ENCODE results near the gene SGCD.

SGCD gene

DNA sequence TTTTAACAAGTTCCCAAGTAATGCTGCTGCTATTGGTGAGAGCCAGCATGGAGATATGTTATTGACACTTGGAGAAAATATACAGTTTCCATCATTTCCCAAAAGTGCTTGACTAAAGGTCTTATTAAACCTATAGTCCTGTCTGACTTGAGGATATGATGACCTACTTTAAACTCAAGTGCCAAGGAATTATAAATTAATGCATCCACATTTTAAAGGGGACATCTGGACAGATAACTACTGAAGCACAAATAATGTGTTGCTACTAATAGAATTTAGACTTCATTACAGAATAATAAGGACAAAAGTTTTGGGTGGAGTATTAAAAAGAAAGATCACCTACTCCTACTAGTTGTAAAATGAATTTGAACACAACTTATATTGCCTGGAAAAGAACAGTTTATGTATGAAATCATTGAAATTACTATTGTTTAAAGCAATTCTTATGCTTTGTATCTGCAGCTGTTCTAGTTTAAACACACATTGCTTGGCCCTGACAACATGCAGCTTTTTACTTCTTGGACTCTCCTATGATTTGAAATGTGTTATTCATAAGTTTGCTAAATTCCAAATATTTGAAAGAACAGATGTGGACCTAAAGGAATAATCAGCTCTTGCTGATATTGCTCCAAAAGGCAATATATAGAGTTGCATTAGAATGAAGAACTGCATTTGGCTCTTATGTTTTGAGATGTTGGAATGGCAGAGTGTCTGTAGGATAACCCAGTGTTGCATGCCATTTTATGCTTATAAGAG, 73.4 kb downstream of the SGCD start:
- no peak for TF ChIP-seq ZFX (IDR thresholded peaks at IDR 0.05)
- TF ChIP-seq, protein P1, sequence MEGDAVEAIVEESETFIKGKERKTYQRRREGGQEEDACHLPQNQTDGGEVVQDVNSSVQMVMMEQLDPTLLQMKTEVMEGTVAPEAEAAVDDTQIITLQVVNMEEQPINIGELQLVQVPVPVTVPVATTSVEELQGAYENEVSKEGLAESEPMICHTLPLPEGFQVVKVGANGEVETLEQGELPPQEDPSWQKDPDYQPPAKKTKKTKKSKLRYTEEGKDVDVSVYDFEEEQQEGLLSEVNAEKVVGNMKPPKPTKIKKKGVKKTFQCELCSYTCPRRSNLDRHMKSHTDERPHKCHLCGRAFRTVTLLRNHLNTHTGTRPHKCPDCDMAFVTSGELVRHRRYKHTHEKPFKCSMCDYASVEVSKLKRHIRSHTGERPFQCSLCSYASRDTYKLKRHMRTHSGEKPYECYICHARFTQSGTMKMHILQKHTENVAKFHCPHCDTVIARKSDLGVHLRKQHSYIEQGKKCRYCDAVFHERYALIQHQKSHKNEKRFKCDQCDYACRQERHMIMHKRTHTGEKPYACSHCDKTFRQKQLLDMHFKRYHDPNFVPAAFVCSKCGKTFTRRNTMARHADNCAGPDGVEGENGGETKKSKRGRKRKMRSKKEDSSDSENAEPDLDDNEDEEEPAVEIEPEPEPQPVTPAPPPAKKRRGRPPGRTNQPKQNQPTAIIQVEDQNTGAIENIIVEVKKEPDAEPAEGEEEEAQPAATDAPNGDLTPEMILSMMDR (conservative IDR thresholded peaks at IDR 0.05) = no peak

DNA sequence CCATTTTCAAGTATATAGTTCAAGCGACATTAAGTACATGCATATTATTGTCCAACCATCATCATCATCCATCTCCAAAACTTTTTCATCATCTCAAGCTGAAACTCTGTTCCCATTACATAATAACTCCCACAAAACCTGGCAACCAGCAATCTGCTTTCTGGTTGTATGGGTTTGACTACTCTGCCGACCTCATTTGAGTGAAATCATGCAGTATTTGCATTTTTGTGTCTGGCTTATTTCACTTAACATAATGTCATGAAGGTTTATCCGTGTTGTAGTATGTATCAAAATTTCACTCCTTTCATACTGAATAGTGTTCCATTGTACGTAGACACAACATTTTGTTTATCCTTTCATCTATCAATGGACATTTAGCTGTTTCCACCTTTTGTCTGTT, 74.8 kb downstream of the SGCD start:
- TF ChIP-seq, protein P1 (conservative IDR thresholded peaks at IDR 0.05) = no peak
- TF ChIP-seq ZFX (IDR thresholded peaks at IDR 0.05) = no peak
- H3K27ac ChIP-seq = no peak overlapping the region

More for the DNA sequence above, 73.4 kb downstream of the SGCD start:
- H3K27ac ChIP-seq = no peak overlapping the region

DNA sequence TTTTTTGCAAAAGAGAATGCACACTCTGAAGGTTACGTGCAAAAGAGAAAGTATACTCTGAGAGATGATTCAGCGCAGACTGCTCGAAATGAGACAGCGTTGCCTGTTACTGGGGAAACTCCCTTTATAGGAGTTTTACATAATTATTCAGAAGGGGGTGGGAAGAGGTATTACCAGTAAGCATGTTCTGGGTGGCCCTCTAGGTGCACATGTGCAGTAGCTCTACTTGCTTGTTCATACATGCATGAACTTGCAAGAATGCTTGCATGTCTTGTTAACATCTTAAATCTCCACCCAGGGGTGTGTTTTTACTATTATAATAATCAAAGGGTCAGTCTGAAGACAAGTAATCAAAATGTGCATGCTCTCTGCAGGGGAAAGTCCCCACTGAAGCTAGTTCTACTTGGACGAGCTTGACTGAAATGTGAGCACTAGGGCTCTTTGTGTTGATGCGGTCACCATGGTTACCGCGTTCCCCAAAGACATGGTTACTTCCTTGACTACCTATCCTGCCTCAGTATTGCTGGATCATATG, 75.5 kb downstream of the SGCD start:
- H3K27ac ChIP-seq = no peak overlapping the region
- TF ChIP-seq ZFX (IDR thresholded peaks at IDR 0.05) = no peak
- TF ChIP-seq, protein P1 (conservative IDR thresholded peaks at IDR 0.05) = no peak

DNA sequence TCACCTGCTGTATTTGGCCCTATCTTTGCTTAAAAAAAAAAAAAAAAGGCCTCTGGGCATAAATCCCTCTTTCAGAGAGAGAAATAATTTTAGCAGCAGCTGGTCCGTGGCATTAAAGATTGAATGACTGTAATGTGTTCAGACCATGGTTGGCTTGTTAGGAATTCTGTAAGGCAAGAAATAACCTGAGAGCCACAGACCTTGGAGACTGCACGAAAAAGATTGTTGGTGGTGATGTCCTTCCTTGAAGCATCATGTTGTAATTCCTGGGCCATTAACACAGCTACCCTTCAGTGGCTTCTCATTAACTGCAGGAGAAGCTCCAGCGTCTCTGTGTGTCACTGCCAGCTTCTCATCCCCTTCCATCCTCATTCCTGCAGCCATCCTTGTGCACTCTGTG, 79.0 kb downstream of the SGCD start:
- no peak for TF ChIP-seq ZFX (IDR thresholded peaks at IDR 0.05)
- no peak overlapping the region for H3K27ac ChIP-seq

DNA sequence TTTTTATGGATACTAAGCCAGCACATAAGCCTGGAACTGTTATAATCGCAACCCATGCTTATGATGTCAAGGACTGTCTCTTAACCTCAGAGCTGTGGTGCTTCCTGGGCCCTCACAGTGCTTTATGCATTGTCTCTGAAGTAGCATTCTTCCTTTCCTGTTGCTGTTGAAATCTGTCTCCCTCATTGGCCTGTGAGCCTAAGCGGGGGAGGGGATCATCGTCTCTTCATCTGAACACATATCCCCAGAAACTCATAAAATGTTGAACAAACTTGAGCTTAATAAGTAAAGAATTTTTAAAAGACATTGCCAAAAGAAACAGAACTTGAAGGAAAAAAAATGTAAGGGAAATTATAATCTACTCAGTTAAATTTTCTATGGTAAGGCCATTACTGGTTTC, 80.3 kb downstream of the SGCD start:
- H3K27ac ChIP-seq = no peak overlapping the region
- TF ChIP-seq, protein P1 (conservative IDR thresholded peaks at IDR 0.05) = no peak
- TF ChIP-seq ZFX (IDR thresholded peaks at IDR 0.05) = no peak

DNA sequence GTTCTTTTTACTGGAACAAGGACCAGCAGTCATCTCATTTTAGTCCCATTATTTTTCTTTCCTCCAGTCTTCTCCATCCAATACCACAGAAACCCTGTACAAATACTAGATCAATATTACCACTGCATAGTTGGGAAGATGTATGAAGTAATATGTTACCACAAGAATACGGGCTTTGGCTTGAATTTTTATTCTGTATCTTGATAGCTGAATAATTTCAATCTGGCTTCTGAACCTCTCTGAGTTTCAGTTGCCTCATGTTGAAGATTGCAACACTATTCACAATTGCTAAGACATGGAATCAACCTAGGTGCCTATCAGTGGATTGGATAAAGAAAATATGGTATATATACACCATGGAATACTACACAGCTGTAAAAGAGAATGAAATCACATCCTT, 82.9 kb downstream of the SGCD start:
- no peak for TF ChIP-seq ZFX (IDR thresholded peaks at IDR 0.05)
- TF ChIP-seq, protein P1 (conservative IDR thresholded peaks at IDR 0.05) = no peak
- H3K27ac ChIP-seq = no peak overlapping the region

DNA sequence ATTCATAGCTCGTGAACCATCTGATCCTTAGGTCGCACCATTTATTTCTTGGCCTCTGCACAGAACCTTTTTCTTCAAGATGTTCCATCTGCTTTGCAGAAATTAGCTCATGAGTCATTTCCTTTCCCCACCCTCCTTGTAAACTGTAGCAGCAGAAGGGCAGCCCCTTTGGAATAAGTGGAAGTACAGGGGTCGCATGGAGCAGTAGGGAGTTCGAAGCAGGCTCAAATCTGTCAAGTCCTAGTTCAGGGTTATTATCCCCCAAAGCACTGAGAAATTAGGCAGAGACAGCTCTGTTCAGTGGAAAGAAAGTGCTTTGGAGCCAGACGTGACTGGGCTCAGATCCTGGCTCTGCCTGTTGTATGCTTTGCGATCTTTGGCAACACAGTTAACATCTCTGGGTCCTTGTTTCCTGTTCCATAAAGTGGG, 84.2 kb downstream of the SGCD start:
- TF ChIP-seq, protein P1 (conservative IDR thresholded peaks at IDR 0.05) = no peak
- TF ChIP-seq ZFX (IDR thresholded peaks at IDR 0.05) = no peak
- H3K27ac ChIP-seq = no peak overlapping the region

DNA sequence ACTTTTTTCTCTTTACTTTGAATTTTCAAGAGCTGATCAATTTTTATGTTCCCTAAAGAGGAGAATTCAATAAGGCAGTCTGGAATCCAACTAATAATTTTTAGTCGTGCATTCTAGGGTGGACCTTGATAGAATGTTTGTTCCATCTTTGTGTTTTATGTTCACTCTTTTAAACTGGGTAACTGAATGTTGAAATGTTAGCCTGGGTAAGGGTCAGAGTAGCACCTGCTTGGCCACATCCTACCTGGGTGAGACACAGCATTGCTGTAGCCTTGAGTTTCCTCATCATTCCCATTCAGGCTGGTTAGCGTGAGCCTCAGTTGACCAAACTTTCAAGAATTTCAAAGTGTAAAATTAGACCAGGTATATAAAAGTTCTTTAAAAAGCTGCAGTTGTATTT, 85.0 kb downstream of the SGCD start:
- no peak overlapping the region for H3K27ac ChIP-seq
- no peak for TF ChIP-seq ZFX (IDR thresholded peaks at IDR 0.05)
- TF ChIP-seq, protein P1 (conservative IDR thresholded peaks at IDR 0.05) = no peak

All from C4-2B (cell line).